Measurements from ENCODE around the gene HIBCH.
"Not testable (repeated sequence)": the region's sequence is repeated elsewhere in the genome, so short reads cannot be mapped to it uniquely, and the experiment has no call there.

The HIBCH gene

DNA sequence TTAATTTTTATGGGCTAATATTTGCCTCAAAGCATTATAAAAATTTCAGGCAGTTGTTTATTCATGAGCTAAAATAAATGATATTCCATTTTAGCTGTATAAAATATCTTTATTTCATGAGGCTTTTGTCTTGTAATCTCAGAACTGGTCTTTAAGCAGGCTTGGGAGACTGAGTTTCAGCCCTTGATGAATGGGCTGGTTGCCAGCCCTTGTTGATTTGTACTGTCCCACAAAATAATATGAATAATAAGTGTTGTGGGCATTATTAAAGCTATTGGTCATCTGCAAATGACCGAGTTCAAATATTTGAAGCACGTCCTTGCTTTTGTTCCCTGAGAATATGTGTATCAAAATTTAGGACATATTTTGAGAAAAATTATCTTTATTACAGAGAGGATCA is 41.9 kb upstream of the HIBCH start:
- Histone ChIP-seq H3K4me3 (ENCODE audit: low read depth, low read length) (no peak overlapping the region), H3K27me3 (replicated peaks) (no peaks in the 10 kb centered on the region), H3K27ac (no peak overlapping the region), H3K36me3 (replicated peaks) (no peaks in the 10 kb centered on the region)
- DNase-seq = no peak
- in situ Hi-C loops (cut with HindIII; ENCODE audit: low pct_ligation_motif_present, low sequenced_read_pairs) = no loop called here
- TF ChIP-seq, protein P1, sequence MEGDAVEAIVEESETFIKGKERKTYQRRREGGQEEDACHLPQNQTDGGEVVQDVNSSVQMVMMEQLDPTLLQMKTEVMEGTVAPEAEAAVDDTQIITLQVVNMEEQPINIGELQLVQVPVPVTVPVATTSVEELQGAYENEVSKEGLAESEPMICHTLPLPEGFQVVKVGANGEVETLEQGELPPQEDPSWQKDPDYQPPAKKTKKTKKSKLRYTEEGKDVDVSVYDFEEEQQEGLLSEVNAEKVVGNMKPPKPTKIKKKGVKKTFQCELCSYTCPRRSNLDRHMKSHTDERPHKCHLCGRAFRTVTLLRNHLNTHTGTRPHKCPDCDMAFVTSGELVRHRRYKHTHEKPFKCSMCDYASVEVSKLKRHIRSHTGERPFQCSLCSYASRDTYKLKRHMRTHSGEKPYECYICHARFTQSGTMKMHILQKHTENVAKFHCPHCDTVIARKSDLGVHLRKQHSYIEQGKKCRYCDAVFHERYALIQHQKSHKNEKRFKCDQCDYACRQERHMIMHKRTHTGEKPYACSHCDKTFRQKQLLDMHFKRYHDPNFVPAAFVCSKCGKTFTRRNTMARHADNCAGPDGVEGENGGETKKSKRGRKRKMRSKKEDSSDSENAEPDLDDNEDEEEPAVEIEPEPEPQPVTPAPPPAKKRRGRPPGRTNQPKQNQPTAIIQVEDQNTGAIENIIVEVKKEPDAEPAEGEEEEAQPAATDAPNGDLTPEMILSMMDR (IDR thresholded peaks at IDR 0.05; ENCODE audit: low read depth, low read length, missing control alignments) = no peak

DNA sequence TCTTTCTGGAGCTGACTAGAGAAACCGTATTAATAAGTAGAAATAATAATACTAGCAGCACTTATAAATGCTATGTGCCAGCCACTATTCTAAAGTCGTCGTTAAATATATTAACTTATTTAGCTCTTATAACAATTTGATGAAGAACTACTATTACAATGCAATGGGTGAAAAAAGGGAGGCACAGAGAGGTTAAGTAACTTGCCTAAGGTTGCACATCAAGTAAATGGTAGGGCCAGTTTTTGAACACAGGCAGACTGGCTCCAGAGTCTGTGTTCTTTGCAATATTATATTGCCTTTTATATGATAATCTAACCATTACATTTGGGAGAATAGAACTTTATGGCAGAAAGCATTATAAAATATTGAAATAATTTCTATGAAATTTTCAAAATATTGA is 41.3 kb upstream of the HIBCH start:
- in situ Hi-C loops (cut with HindIII; ENCODE audit: low pct_ligation_motif_present, low sequenced_read_pairs) = no loop called here

DNA sequence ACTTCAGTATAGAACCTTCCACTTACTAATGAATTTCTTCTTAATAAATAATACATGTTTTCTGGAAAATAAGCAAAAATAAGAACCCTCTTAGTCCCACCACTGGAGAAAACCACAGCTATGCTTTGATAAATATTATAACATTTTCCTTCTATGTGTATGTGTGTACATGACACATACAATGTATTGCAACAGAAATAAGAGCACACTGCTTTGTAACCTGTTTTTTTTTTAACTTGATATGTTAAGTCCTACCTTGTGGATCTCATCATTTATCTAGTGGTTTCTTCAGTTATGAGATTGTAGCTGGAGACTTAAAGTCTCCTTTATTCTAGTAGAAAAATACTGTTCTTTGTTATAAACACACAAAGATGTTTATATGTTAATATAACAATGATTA is 40.9 kb upstream of the HIBCH start:
- in situ Hi-C loops (cut with HindIII; ENCODE audit: low pct_ligation_motif_present, low sequenced_read_pairs) = no loop called here
- no peaks in the 10 kb centered on the region for H3K27me3 ChIP-seq (replicated peaks)
- DNase-seq = no peak
- no peak overlapping the region for H3K4me3 ChIP-seq (ENCODE audit: low read depth, low read length)
- no peaks in the 10 kb centered on the region for H3K36me3 ChIP-seq (replicated peaks)
- no peak overlapping the region for H3K27ac ChIP-seq
- TF ChIP-seq, protein P1 (IDR thresholded peaks at IDR 0.05; ENCODE audit: low read depth, low read length, missing control alignments) = no peak

More for the DNA sequence above, 41.3 kb upstream of the HIBCH start:
- Histone ChIP-seq H3K27ac (no peak overlapping the region), H3K4me3 (ENCODE audit: low read depth, low read length) (no peak overlapping the region), H3K27me3 (replicated peaks) (no peaks in the 10 kb centered on the region), H3K36me3 (replicated peaks) (no peaks in the 10 kb centered on the region)
- TF ChIP-seq, protein P1 (IDR thresholded peaks at IDR 0.05; ENCODE audit: low read depth, low read length, missing control alignments) = no peak
- DNase-seq = no peak

DNA sequence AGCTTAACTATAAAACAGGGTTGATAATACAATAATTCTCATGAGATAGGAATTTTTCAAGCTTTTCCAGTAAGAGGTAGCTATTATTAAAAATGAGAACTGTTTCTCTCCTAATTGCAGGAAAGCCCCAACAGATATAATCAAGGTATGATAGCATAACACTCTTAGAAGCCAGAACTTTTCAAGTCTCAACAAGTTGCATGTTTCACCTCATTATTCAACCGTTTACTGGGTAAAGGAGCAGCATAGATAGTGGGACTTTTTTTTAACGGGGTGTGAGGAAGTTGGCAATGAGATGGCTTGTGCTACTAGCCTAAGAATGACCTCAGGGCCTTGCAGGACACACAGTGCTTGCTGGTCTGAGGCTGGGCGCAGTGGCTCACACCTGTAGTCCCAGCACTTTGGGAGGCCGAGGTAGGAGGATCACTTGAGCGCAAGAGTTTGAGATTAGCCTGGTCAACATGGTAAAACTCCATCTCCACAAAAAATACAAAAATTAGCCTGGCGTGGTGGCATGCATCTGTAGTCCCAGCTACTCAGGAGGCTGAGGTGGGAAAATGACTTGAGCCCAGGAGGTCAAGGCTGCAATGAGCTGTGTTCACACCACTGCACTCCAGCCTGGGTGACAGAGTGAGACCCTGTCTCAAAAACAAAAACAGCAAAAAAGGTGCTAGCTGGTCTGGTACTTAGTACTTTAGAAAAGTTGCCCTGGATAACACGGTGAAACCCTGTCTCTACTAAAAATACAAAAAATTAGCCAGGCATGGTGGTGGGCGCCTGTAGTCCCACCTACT is 39.2 kb upstream of the HIBCH start:
- DNase-seq; H3K27ac ChIP-seq; H3K36me3 ChIP-seq (replicated peaks); H3K4me3 ChIP-seq (ENCODE audit: low read depth, low read length); in situ Hi-C loops (cut with HindIII; ENCODE audit: low pct_ligation_motif_present, low sequenced_read_pairs); H3K27me3 ChIP-seq (replicated peaks): not testable (repeated sequence)

DNA sequence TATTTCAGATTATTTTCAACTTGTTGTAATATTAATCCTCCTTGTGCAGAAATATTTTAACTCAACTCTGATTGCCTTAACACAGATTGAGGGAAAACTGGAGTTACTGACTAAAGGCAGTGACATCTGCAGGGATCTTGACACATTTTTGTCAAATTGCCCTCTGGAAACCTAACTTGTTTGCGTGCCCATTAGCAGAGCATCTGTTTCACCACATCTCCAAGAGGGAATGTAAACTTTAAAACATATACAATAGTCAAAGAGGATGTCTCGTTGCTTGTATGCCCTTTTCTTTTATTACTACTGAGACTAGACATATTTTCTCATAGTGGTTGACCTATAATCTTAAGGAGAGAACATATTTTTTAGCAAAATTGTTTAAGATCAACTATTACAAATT is 38.0 kb upstream of the HIBCH start:
- TF ChIP-seq, protein P1 (IDR thresholded peaks at IDR 0.05; ENCODE audit: low read depth, low read length, missing control alignments) = no peak
- H3K4me3 ChIP-seq (ENCODE audit: low read depth, low read length) = no peak overlapping the region
- DNase-seq = no peak
- H3K36me3 ChIP-seq (replicated peaks) = no peaks in the 10 kb centered on the region
- H3K27me3 ChIP-seq (replicated peaks) = no peaks in the 10 kb centered on the region
- in situ Hi-C loops (cut with HindIII; ENCODE audit: low pct_ligation_motif_present, low sequenced_read_pairs) = no loop called here
- no peak overlapping the region for H3K27ac ChIP-seq

DNA sequence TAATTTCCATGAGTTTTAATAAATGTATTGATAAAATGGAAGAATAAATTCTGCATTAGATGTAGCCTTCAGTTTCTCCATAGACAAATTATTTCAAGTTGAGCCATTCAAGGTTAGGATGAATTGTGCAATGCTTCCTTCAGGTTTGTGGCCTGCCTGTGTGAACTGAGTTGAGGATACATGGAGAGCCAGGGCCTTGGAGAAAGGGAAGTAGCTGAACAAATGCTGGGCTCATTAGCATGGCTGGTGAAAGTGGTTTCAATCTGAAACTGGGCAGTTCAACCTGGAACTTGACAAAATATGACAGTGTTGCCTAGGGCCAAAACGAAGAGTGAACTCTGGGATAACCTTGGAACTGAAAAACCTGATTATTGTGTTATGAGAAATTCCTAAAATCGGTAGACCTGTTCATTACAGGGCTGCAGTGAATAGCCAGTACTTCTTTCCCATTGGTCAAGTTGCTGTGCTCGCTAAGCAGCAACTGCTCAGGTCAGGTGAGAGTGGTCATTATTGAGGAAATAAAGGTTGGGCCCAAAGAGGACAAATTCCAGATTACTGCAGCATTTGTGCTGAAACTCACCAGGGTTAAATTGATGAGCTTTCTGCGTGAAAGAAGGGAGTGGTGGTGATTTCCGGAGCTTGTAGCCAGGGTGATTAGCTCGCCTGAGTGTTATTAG is 36.5 kb upstream of the HIBCH start:
- H3K36me3 ChIP-seq (replicated peaks) = no peaks in the 10 kb centered on the region
- DNase-seq = no peak
- no peak overlapping the region for H3K4me3 ChIP-seq (ENCODE audit: low read depth, low read length)
- no peak overlapping the region for H3K27ac ChIP-seq
- in situ Hi-C loops (cut with HindIII; ENCODE audit: low pct_ligation_motif_present, low sequenced_read_pairs) = no loop called here
- H3K27me3 ChIP-seq (replicated peaks) = no peaks in the 10 kb centered on the region
- TF ChIP-seq, protein P1 (IDR thresholded peaks at IDR 0.05; ENCODE audit: low read depth, low read length, missing control alignments) = no peak
